HG02973 (cell line): Measurements from ENCODE around the gene TP53I3.
A peak's percentile ranks its signal among the peaks of the same experiment; 100 is the strongest.
"Not testable (repeated sequence)": the region's sequence is repeated elsewhere in the genome, so short reads cannot be mapped to it uniquely, and the experiment has no call there.

Experiments used
- ATAC-seq: cut with Tn5 transposase; IDR thresholded peaks from one replicate; pipeline ENCODE4 v1.9.1; 2021; ENCODE audit warnings: moderate library complexity; ENCODE audit not compliant: unreplicated experiment

Gene TP53I3, protein sequence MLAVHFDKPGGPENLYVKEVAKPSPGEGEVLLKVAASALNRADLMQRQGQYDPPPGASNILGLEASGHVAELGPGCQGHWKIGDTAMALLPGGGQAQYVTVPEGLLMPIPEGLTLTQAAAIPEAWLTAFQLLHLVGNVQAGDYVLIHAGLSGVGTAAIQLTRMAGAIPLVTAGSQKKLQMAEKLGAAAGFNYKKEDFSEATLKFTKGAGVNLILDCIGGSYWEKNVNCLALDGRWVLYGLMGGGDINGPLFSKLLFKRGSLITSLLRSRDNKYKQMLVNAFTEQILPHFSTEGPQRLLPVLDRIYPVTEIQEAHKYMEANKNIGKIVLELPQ

DNA sequence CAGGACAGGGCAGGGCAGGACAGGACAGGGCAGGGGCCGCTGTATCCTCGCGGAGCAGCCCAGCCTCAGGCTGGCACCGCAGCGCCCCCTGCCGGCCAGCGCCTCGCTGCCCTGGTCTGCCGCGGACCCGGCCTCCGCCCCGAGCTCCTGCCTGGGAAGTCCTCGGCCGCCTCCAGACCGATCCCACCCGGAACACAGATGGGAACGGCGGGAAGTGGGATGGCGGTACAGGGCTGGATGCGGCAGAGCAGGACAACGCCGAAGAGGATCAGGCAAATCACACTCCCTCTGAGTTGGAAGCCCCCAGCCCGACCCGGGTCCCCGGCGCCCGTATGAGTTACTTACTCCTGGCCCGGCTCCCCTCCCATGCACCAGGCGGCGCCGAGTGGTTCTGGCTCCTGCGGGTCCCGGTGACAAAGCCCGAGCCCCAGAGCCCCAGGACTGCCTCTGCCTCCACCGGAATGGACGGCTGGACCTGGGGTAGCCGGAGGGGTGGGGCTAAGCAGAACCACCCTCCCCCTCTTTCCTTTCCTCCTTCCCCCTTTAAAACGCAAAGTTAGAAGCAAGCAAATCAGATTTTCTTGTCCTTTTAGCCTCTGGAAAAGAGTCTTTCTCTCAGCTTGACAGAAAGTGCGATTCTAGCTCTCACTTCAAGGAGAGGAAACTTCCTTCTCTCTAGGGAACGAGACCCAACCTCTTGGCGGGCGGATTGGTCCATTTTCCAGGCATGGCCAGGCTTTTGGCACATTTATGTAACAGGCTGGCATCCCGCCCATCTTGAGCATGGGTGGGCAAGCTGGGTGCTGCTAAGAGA is at the start of gene TP53I3:
TSS of gene TP53I3 (minus strand) at position 449 of the 814 bp plus-strand sequence. CDS start 508 bp downstream, outside the sequence.
- peak; percentile 66 for ATAC-seq

DNA sequence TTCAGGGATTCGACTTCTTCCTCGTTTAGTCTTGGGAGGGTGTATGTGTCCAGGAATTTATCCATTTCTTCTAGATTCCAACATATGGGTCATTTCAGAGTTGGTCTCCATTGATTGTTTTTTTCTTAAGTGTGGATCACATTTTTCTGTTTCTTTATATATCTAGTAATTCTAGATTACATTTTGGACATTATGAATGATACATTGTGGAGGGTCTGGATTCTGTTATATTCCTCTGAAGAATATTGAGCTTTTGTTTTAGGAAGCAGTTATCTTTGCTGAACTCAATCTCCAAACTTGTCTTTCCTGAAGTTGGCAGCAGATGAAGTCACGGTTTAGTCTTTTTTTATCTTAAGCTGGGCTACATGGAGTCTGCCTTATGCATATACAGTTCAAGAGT is 47.9 kb upstream of the TP53I3 start:
- no peak for ATAC-seq

DNA sequence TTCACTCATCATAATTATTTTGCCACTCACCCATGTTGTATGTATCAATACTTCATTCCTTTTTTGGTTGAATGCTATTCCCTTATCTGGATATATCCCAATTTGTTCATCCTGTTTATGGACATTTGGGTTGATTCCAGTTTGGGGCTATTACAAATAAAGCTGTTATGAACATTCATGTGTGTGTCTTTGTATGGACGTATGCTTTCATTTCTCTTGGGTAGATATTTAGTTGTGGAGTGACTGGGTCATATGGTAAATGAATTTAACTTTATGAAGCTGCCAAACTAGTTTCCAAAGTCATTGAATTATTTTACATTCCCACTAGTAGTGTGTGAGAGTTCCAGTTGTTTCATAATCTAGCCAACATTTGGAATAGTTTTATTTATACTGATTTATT is 41.3 kb upstream of the TP53I3 start:
- ATAC-seq, result no peak

DNA sequence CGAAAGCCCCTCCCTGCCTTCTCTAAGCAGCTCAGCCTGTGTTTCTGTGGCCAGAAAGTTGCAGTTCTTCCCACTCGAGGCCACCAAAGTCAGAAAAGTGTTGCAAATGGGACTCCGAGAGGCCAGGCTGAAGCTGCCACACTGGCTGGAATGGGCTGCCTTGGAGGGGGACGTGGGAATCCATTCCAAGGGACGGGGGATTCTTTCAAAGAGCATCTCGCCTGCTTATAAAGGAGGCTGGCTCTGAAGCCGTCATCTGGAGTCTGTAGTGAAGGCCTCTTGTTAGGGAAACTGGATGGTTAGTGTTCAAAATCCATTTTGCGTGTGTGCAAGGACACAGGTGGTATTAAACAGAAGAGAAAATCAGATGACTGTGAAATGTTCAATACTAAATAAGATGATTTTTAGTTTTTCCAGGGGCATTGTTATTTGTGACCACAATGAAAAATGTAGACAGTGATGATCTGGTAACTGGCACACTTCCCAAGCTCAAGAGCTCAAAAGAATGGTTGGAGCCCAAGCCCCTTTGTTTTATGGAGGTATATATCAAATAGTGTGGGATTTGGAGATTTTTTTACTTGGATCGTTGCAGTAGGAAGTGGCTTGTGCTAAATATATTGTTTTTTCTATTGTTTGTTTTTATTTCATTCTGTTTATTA is 39.4 kb upstream of the TP53I3 start:
- no peak for ATAC-seq

DNA sequence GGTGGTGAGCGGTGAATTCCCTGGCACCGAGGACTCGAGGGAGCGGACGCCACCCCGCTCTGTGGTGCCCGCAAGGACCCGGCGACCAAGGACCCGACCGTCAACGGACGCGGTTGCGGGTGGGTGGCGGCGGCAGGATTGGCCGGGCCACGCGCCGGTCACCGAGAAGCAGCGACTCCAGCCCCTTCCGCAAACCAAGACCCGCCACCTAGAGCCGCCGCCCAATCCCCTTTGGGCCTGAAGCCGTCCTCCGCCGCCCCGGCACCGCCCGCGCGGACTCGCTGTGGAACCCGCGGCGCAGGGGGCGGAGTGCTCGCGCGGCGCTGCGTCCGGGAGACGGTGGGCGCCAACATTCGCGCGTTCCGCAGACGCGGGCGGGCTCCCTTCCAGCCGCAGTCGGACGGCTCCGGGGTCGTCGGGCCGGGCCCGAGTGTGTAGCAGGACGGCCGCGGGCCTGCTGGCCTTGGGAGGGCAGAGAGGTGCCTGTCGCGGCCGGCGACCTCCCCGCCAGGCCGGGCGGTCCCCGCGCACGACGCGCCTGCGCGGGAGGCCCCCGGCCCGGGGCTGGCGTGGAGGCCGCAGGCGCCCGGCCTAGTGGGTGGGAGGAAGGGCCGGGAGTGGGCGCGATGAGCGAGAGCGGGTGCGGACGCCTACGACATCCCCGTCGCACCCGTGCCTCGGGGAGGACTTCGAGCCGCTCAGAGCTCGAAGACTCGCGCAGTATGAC is 38.7 kb upstream of the TP53I3 start, which contains the start of the genes FAM228B and PFN4:
TSS of gene FAM228B (plus strand) at position 275 of the 727 bp plus-strand sequence. CDS start 893 bp downstream, outside the sequence.
TSS of gene PFN4 (minus strand) at position 140 of the 727 bp plus-strand sequence. CDS start 799 bp downstream, outside the sequence.
- peak; percentile 85 for ATAC-seq

DNA sequence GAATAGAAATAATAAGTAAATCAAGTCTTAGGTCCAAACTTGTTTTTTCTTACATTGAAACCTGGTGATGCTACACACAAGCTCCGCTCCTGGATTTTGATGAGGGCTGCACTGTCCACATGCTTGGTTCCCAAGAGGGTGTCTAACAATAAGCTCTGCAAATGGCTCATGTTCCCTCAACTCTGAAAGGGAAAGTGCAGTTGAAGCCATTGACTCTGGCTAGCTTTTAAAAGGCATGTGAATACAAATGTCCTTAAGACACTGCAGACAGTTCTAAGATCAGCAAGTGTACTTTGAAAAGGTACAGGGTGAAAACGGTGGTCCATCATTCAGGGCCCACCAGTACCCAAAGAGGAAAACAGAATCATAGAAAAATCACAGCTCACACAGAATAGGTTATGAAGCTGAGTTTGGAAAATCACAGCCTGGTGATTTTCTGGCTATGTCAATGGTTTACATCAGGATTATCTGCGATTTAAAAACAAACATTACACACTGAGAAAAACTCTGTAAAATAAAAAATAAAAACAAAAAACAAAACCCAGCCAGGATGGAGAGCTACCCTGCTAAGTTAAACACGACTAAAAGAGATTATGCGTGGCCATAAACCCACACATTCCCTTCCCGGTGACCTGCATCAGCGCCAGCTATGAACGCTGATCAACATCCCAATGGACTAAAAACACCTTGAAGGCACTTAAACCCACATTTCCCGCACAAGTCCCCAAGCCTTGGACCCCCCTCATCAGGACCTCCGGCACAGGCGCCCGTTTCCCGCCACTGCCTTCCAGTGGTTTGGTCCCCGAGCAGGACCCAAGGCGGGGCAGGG is 37.9 kb upstream of the TP53I3 start:
- no peak for ATAC-seq

DNA sequence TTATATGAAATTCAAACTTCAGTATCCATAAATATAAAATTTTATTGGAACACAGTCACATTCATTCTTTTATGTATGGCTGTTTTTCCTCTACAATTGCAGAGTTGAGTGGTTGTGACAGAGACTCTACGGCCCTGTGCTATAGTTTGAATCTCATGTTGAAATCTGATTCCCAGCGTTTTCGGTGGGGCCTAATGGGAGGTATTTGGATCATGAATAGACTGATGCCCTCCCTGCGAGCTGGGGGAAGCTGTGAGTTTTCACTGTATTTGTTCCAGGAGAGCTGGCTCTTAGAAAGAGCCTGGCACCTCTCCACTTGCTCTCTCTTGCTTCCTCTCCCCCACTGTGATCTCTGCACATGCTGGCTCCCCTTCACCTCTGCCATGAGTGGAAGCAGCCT is 36.8 kb upstream of the TP53I3 start:
- ATAC-seq, result no peak

DNA sequence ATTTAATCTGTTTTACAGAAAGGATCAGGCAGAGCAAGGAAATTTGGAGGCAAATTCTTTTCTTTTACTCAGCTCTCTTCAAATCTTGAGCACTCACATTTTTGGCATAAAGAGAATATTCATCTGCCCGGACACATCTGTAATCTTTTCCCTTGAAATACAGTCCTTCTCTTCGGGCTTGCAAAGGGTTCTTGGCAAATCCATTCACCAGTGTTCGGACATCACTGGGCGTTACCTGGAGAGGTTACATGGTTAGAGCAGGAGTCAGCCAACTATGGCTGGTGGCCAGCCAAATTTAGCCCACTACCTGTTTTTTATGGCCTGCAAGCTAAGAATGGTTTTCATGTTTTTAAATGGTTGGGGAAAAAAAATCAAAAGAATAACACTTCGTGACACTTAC is 36.4 kb upstream of the TP53I3 start:
- ATAC-seq, result no peak

DNA sequence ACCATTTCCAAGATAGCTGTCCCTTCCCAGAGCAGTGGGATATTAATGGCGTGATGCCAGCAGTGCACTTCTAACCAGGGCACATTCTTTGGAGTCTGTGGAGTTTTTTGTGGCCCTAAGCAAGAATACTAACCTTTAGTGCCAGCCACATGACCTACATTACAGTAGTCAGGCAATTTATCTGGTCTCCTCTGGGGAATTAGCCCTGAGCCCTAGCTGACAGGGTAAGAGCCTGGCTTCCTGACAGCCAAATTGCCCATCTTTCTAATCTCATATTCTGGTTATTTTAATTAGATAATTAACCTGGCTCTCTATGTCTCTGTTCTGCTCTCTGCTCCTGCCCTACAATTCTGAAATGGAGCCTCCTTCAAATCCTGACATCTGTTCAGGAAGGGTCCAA is 33.3 kb upstream of the TP53I3 start:
- ATAC-seq, result no peak

DNA sequence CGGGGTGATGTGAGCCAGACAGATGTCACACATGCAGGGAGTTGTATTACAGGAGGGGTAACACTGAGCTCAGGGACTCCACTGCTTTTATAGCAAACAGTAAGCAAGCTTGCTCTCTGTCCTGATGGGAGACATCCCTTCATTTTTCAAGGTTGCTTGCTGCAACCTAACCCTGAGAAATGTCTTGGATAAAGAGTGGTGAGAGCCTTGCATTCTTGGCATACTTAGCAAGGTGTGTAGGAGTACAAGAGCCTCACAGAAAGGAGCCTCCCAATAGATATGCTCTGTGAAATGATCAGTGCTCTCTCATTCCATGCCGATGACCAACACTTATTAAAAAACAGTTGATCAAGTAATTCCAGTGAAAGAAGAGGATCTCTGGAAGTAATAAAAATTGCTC is 30.4 kb upstream of the TP53I3 start:
- no peak for ATAC-seq

DNA sequence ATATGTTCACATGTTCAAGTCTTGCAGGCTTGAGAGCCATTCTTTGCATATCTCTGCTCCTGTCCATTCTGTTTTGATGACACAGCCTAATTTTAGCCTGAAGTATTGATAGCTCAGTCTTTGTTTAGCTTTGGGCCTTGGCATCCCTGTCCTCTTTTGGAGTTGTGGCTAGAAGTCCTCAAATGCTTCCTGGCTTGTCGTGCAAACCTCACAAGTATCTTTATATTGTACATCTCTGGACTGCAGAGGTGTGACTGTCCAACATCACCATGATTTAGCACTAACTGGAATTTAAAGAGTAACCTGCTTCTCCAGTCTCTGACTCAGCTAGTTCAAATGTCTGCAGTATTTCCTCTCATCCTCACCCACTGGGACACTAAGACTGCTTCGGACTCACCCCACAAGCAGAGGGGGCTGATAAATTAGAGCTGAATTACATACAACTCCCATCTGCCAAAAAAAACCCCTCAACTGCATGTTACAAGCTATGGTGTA is 26.8 kb upstream of the TP53I3 start:
- no peak for ATAC-seq

DNA sequence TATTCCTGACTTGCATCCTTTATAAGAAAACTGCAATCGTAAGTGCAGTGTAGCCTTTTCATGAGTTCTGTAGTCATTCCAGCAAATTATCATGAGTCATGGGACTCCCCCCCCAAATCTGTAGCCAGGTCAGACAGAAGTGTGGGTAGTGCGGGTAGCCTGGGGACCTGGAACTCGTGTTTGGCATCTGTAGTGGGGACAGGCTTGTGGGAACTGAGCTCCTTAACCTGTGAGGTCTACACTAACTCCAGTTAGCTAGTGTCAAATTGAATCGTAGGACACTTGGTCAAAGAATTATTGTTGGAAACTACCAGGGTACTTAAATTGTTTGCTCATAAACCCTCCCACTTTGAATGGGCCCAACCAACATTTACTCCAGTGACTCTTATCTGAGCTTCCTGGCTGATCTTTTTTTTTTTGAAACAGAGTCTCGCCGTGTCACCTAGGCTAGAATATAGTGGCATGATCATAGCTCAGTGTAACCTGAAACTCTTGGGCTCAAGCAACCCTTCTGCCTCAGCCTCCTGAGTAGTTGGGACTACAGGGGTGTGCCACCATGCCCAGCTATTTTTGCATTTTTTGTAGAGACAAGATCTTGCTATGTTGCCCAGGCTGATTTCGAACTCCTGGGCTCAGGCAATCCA is 26.1 kb upstream of the TP53I3 start:
- no peak for ATAC-seq

DNA sequence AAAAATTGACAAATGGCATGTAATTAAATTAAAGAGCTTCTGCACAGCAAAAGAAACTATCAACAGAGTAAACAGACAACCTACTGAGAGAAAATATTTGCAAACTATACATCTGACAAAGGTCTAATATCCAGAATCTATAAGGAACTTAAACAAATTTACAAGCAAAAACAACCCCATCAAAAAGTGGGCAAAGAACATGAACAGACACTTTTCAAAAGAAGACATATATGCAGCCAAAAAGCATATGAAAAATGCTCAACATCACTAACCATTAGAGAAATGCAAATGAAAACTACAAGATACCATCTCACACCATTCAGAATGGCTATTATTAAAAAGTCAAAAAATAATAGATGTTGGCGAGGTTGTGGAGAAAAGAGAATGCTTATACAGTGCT is 24.8 kb upstream of the TP53I3 start:
- not testable (repeated sequence) for ATAC-seq

DNA sequence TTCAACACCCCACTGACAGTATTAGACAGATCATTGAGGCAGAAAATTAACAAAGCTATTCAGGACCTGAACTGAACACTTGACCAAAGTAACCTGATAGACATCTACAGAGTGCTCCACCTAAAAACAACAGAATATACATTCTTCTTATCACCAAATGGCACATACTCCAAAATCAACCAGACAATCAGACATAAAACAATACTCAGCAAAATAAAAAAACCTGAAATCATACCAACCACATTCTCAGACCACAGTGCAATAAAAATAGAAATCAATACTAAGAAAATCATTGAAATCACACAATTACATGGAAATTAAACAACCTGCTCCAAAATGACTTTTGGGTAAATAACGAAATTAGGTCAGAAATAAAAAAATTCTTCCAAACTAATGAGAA is 22.7 kb upstream of the TP53I3 start:
- no peak for ATAC-seq

DNA sequence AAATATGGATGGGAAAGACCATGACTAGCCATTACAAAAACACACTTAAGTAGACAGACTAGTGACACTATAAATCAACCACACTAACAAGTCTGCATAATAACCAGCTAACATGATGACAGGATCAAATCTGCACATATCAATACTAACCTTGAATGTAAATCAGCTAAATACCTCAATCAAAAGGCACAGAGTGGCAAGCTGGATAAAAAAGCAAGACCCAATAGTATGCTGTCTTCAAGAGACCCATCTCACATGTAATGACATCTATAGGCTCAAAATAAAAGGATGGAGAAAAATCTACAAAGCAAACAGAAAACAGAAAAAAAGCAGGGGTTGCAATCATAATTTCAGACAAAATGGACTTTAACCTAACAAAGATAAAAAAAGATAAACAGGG is 22.2 kb upstream of the TP53I3 start:
- no peak for ATAC-seq

DNA sequence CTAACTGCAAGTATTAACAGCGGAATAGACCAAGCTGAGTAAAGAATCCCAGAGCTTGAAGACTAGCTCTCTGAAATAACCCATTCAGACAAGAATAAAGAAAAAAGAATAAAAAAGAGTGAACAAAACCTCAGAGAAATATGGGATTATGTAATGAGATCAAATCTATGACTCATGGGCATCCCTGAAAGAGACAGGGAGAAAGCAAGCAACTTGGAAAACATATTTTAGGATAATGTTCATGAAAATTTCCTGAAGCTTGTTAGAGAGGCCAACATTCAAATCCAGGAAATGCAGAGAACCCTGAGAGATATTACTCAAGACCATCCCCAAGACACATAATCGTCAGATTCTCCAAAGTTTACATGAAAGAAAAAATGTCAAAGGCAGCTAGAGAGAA is 21.2 kb upstream of the TP53I3 start:
- ATAC-seq, result no peak

DNA sequence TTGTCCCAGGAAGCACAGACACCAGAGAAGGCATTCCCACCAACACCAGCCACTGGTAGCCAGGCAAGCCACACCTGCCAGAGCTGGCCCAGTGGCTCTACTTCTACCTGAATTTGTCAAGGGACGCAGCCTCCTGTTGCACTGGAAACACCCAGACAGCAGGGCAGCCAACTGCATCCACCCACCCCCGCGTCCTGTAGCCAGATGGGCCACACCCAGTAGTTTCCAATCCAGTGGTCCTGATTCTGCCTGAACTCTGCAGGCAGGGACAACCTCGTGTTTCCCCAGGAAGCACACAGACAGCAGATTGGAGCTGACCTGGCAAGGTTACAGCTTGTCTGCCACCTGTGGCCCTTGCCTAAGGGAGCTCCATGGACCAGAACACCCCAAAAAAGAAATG is 20.3 kb upstream of the TP53I3 start:
- no peak for ATAC-seq

DNA sequence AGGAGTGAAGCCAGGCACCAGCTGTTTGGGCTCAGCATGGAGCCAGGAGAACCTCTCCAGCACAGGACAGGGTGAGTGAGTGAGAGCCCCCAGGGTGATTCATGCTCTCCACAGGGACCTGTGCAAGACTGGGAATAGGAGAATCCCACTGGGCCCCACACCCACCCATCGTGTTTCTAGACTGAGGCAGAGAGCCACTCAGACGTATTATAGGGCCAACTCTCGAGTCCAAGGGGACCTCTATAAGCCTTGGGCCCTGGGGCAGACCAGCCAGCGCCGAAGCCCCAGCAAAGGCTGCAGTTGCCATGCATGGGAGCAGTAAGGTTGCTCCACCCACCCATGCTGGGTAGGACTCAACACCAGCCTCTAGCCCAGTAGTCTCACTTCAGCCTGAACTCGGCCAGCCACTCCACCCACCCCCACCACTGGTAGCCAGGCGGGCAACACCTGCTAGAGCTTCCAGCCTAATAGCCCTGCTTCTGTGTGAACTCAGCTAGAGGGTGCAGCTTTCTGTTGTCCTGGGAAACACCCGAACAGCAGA is 19.5 kb upstream of the TP53I3 start:
- no peak for ATAC-seq

DNA sequence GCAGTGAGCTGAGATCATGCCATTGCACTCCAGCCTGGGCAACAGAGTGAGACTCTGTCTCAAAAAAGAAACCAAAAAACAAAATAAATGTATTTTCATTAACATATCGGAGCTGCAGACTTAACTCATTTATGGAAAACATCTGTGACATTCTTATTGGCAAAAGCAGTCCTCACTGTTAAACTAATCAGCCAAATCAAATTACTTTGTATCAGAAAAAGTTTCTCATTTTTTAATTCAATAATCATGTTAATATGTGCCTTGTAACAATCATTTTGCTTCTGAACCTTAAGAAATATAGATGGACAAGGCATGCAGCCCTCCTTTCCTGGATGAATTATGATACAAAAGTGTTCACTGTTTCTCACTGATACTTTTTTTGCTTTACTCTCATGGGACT is 18.0 kb upstream of the TP53I3 start:
- no peak for ATAC-seq
